Measurements from ENCODE around the gene GTF2H4.

GRCh38 chr6:30942338-30943060 lies 34.5 kb downstream of the GTF2H4 start:
- TF ChIP-seq ZNF274 (IDR thresholded peaks at IDR 0.05; ENCODE audit: low read depth, low read length) = no peak
- peak; percentile 11 for TF ChIP-seq YY1 (IDR thresholded peaks at IDR 0.05; ENCODE audit: insufficient read depth, insufficient read length)
